Retina (tissue), 1 donor: ENCODE measurements around the gene CDK14.
"Not testable (repeated sequence)": the region's sequence is repeated elsewhere in the genome, so short reads cannot be mapped to it uniquely, and the experiment has no call there.

ENCODE experiments used
- DNase-seq: peaks from one replicate; pipeline ENCODE4 v3.0.0-alpha.2; 2016

CDK14 gene

DNA sequence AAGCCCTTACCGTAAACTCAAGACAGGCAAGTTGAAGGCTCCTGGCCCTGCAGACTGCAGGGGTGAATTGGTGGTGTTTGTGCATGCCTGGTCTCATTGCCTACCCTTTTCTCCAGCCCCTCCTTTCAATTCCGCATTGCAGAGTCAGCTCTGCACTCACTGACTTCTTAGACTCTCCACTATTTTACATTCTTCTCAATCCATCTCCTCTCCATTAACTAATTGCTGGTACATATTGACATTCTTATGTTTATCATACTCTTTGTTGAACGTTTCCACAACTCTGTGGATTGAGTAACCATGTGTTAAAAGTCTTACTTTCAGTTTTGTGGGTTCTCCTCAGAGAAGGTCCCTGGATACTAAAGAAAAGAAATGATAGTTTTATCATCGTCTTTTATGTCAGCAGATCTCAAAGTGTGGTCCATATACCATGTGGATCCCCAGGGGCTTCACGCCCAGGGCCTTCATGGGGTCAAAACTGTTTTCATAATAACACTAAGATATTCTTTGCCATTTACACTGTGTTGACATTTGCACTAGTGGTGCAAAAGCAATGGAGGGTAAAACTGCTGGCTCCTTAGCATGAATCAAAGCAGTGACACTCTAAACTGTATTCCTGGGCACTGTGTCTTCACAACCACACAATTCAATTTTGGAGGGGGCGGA lies 532.7 kb downstream of the CDK14 start:
- DNase-seq = no peak

DNA sequence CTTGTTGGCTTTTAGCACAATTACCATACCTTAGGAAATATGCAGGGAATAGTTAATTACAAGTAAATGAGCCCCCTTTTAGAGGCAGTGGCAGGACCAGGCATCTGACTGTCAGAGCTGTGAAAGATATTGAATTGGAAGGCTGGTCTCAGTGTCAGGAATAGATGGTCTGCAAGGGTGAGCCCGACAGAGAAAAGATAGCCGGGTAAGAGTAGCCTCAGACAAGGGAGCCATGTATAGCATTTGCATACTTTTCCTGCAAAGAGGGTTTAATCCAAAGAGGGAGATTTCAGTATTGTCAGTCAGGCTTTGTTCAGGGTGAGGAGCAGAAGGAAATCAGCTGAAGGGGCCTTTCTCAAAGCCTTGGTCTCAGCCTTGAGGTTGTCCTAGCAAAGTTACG lies 539.2 kb downstream of the CDK14 start:
- no peak for DNase-seq

DNA sequence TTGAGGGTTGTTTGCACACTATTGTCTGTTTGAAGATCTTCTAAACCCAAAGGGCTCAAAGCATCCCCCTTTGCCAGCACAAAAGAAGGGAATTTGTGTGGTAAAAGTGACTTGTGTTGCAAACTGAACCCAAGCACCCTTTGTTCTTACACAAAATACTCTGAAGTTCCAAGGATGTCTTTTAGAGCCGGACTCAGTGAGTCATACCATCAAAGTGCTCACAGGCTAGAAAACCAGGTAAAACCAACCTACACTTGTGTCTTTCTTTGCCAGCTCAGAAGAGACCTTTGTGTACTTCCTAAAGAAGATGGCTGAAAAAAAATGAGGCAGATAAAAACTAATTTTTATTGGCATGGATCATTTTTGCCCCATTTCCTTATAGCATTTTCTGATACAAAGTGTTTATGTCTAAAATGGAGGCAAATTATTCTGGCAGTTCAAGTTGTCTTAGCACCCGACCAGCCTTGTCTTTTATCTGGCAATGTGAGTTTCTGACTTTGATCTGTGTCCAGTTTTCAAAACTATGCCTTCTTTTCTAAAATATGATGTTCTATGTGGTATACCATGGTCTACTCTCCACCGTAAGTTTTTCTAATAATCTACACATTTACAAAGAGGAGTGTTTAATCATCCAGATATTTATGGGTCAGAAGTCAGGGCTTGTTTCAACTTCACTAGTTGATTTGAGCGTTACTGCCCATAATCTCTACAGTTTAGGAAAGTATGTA lies 539.7 kb downstream of the CDK14 start:
- no peak for DNase-seq

DNA sequence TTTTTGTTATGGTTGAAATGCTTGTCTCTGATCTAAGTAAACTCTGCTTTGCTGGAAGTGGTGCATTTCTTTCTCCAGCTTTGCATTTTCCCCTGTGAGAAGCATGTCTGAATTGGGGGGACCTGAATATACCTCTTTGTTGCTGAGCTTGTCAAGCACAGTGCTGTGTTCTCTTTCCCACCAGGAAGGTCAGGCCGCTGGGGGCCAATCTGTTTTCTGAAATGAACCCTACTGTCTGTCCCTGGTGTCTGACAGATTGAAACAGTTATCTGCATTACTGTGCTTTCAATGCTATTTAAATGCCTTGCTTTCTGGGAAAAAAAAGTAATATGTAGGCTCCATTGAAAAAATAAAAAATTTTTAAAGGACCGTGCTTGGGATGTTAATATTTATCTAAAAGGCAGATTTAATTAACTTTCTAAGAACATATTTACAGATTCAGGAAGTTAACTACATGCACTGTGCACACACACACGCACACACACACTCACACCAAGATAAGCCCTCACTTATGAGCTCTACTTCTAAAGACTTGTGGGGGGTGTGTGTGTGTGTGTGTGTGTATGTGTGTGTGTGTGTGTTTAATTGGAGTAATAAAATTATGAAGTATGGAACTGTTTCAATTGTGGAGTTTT lies 541.1 kb downstream of the CDK14 start:
- no peak for DNase-seq

DNA sequence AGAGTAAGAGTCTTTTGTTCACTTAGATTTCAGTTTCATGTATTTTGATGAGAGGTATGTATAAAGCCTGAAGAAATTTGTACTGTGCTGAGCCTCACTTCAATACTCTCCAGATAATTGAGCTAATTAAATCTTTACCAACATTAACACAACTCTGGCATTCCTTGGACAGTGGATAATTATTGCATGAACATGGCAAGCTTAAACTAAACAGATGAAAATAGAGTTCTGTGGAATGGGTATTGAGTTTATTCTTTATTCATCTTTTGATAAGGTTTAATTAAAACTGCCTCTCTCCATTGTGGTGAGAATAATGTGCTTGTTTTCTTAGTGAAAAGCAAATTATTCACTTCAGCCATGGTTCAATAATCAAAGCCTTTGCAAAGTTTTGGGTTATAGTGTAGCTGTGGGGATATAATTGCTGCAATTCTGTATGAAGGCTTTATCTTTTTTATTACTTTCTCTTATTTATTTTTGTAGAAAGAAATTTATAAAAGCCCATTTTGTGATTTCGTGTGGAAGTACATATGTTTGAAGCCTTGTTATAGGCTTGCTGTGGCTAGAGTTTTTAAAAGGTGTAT lies 541.8 kb downstream of the CDK14 start:
- no peak for DNase-seq

DNA sequence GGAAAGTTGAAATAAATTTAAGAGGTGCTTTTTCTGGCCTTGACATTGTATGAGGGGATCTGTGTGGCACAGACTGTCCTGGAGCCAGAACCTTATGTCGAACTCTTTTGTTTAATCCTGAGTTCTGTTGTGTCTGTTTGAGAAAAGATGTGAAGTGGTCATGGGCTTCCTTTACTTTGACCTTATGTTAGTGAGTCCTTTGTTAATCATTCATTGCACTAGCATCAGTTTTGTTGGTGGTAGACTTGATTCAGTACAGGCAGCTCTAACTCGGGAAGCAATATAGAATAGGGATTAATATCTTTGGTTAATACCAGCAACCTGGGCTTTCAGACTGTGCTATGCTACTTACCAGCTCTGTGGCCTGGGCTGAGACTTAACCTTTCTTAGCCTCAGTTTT lies 544.2 kb downstream of the CDK14 start:
- DNase-seq = no peak

DNA sequence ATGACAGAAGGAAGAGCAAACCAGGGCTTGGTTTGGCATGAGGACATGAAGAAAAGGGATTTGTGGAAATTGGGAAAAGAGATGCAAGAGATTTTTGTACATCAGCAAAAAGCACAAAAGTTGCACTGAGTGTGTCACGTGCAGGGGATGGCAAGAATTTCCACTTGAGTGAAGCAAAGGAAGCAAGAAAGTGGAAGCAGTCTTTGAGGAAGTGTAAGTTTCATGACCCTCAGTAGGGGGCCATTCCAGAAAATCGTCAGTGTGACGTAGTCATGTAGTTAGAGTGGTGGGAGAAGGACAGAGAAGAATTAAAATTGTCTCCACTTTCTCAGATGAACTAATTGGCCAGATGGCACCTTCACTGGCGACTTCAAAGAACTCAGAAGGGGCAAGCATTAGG lies 544.9 kb downstream of the CDK14 start:
- DNase-seq = no peak

DNA sequence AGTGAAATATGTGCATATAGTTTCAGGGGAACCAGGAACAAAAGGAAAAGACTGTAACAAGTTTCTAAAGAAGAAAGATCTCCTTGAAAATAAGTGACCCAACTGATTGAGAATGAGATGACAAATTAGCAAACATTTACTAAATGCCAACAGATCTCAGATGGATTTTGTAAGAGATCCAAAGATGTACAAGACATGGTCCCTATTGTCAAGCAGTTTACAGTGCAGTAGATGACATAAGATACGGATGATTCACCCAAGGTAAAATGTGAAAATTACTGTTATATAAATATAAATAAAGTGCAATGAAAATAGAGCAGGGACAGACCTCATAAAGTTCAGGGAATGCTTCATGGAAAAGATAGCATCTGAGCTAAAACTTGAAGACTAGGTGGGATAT lies 546.6 kb downstream of the CDK14 start:
- DNase-seq = no peak

DNA sequence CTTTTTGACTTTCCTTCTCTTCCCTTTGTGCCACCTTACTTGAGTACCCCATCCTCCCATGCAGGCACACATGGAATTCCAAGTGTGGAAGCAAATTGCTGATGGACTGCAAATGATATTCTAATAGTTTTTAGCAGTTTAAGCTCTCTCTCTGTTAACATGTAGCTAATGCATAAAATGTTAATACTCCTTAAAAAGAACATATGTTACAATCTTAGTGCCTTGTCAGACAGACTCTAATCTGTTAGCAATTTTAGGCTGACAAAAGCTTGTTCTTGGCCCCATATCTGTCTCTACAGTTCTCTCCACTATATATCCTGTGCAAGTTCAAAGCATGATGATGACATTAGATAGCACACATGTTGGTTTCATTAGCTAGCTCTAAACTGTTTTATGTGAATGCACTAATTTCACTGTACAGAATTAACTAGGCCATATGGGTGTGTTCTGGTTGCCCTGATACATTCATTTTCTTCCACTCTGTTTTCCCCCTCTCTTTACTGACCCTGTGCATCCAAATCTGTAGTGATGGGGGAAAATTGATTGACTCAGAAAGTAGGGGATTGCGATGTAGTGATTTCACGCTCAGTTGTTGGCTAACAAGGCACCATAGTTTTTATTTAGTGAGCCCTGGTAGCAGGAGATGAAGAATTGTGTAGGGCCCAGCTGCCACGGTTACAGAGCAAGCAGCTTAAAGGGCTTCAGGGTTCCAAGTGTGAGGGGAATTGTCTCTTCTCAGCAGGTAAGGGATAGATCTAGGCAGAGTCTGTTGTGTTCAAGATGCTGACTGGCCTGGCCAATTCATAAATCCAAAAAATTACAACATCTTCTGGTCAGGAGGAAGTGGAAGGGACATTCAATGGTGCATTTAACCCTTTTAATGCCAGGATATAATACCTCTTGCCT lies 553.5 kb downstream of the CDK14 start:
- DNase-seq = peak; percentile 30

DNA sequence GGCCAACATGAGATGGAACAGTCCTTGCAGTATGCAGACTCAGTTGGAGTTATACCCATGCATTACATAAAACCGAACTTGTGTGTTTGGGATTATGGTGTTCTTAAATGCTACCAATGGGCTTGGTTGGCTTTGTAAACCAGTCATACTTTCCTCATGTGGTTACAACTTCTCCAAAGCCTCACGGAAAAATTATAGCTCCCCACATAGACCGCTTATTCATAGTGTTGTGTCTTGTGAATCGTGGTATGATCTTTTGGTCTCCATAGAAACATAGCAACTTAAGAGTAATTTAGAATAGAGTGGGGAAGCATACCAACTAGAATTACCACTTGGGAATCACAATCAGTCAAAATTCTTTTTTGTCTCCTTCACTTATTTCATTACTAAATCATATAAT lies 555.8 kb downstream of the CDK14 start:
- DNase-seq = no peak

DNA sequence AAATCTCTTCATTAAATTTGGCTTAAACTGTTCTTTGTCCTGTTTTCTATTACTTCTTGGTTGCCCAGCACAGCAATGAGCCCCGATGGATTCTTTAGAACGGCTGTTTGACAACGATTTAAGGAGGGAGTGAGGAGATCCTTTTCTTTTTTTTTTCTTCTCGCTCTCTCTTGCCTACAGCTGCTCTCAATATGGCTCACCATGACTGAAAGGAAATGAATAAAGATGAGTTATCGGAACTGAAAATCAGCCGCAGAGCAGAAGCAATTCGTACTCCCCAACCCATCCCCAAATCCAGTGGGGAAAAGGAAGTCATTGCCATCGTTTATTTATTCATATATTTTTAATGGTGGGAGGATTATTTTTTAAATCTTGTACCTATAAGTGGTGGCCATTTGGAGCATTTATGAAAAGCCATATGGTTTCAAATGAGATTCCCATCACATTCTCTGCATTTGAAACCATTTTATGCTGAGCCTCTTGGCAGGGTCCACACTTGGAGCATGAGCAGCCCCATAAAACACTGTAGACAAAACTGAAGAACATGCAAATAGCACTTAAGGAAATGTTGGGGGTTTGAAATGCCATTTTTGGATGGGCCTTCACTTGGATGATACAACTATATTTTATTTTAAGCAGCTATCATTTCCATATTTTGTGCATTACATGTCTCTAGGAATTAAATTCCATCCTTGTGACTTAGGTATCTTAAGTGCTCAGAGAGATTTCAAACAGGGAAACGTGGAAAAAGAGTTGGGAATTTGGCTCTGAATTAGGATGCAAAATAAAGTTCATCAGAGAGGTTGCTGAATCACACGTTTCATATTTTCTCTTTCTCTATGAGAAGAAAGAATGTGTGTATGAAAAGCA lies 560.4 kb downstream of the CDK14 start:
- no peak for DNase-seq

DNA sequence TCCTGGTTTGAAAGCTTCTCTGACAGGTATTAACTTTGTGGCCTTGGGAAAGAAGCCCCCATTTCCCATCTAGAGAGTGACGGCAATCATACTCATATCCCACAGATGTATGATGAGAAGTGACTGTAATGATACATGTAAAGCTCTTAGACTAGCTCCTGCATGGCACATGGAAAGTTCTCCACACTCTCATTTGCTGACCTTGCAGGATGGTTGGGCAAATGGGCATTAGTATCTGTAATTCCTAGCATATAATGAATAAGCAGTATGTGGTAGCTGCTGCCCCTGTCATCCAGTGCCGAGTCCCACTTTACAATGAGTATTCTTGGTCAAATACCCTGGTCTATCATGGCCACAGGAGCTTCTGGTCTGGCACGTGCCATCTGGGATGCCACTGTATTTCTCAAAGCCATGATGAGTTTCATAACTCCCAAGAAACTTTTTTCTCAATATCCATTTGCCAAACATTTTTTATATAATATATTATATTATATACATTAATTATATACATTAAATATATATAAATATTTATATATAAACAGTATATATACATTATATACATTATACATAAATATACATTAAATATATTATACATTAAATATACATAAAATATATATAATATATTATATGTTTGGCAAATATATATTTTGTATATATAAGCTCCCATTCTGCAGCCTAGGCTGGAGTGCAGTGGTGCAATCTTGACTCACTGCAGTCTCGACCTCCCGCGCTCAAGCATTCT lies 561.6 kb downstream of the CDK14 start:
- no peak for DNase-seq

DNA sequence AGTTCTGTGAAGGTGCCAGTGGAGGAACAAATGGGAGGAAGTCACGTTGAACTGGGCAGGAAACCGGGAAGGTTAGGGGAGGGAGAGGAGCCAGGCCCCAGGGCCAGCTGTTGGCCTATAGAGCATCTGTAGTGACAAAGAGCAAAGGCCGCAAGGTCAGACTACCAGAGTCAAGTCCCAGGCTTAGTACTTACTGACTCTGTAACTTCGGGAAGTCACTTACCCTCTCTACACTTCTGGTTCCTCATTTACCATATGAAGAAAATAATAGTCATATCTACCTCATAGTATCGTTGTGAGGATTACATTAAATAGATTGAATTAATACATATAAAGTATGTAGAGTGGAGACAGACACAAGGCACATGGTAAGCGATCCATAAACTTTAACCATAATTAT lies 566.3 kb downstream of the CDK14 start:
- DNase-seq = no peak

DNA sequence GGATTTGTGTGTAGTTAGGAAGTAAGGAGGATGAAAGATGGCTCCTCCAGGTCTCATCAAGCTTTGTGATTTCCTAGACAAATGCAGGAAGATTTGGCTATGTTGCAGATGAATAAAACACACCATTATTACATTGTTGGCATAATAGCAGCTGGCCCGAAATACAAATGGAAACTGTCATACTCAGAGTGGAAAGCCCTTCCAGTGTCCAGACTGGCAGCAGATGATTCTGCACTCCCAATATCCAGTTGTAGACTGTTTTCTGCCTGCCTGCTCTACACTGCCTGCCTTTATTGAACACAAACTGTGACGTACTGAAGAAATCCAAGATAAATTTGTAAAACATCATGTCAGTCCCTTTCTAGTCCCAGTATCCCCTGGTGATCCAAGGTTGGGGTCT lies 568.4 kb downstream of the CDK14 start:
- DNase-seq = no peak

DNA sequence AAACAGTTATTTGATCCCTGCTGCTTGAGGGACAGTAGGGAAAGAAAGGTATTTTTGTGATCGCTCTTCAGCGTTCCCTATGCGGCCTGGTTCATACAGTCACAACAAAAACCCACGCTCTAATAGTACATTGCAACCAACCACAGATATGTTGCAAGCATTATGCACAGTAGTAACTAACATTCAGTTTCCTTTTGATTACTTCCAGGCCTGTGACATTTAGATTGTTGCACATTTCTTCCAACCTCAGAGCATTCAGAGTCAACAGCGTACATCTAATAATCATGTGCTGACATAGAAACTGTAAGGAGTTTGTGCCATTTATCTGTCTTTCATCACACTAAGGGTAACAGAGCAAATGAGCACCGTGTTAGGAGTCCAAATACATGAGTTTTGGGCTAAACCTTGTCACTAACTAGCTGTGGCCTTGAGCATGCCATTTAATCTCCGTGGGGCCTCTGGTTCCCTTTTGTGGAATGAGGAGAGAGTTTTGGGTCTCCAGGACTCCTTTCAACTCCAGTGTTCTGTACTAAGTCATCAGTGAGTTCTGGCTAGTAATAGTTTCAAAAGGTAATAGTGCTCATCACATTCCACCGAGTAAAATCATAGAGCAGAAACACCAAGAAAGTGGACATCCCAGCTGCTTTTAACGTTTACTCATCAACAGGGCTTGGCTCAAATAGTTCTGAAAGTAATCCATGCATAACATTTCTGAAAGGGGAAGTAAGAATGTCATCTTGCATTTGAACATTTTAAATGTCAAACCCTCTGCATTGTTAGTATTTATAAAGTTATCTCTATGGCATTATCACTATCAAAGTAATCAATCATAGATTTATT lies 569.1 kb downstream of the CDK14 start:
- no peak for DNase-seq

DNA sequence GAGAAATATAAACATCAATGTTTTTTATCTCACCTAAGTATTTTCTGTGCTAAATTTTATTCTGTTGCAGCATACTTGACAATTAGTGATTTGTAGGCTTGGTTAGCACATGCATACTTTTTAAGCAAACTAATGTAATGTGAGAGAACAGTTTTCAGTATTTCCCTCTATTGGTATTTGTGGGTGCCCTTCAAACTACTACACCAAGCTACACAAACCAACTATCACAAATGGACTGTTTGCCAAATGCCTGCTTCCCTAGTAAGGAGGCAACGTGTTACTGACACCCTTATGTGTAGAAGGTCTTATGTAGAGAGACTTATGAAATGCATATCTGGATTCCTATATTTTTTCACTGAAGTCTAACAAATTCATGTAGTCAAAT lies 569.7 kb downstream of the CDK14 start:
- DNase-seq = no peak

DNA sequence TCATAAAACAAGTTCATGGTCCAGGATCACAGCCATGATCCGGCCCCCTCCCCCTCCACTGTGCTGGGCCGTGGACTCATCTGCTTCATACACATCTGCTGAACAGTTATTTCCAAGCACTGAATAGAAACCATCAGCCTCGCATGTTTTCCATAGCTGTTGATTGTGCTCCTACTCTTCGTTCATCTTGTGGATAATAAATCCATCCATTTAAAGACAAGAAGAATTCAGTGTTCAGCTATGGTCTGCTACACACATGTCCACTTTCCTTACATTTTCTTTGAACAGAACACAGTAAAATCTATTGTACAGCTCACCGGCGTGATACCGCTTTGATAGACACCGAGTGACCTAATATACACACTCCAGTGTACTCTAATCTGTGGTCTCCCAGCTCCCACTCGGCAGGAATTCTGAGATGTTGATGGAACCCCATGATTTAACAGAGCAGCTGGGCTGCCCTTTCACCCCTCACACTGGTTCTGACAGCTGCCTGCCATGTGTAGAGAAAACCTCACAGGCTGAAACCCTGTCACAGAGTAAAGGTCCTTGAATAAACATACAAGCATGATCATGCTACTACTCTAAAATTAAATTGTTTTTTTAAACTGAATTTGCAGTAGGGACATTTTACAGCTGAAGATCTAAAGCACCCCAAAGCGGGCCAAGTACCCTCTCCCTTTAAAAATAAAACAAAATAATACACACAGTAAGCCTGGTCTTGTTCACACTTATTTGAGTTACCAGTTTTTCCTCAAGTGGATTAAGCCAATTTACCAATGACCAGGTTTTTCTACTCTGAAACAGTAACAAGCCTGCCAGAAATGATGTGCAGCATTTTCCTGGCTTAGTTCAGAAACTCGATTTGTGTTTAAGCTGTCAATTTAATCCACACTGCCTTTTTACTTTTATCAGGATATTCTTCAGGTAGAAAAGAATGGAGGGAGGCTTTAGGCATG lies 573.0 kb downstream of the CDK14 start:
- DNase-seq = peak; percentile 62

DNA sequence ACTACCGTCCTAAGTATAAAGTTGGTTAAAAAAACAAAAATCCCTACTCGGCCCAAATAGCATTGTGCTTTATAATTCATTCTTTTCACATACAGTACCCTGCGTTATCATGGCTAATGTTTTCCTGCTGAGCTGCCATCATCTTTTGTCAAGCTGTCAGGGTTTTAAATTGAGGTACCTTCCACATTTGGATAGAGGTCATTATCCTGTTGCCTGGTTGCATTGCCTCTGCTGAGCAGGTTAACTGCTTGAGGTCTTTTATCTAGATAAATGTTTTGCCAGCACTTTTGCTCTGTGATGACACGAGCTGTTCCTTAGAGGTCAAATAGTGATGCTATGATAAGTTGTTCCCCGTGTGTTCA lies 573.7 kb downstream of the CDK14 start:
- DNase-seq = peak; percentile 24

DNA sequence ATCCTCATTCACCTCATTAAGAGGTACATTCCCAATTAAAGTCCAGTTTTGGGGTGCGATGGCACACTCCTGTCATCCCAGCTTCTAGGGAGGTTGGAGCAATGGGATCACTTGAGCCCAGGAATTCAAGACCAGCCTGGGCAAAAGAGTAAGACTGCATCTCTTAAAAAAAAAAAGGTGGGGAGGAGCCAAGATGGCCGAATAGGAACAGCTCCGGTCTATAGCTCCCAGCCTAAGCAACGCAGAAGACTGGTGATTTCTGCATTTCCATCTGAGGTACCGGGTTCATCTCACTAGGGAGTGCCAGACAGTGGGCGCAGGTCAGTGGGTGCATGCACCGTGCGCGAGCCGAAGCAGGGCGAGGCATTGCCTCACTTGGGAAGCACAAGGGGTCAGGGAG lies 577.1 kb downstream of the CDK14 start:
- DNase-seq = not testable (repeated sequence)
